Muscle layer of duodenum (tissue), 2 donors: ENCODE measurements around the gene DNAJC3.
"Not testable (repeated sequence)": the region's sequence is repeated elsewhere in the genome, so short reads cannot be mapped to it uniquely, and the experiment has no call there.

Experiments used
- H3K27ac ChIP-seq: one replicate; pipeline ENCODE4 v1.7.0; 2013; ENCODE audit warnings: mild to moderate bottlenecking, low read length
- H3K27me3 ChIP-seq: one replicate; pipeline ENCODE4 v1.7.0; 2013; ENCODE audit warnings: low read depth, mild to moderate bottlenecking, control low read depth, low read length
- H3K36me3 ChIP-seq, 2 donors: one replicate each; pipeline ENCODE4 v1.7.0; 2013; ENCODE audit warnings: low read length in 2 of 2, control low read depth in 1 of 2, mild to moderate bottlenecking in 1 of 2; ENCODE audit not compliant: insufficient read depth in 2 of 2, control insufficient read depth in 1 of 2
- H3K4me1 ChIP-seq, 2 donors: one replicate each; pipeline ENCODE4 v1.7.0; 2013; ENCODE audit warnings: low read length in 2 of 2, mild to moderate bottlenecking in 2 of 2, control low read depth in 1 of 2, moderate library complexity in 1 of 2; ENCODE audit not compliant: insufficient read depth in 2 of 2, control insufficient read depth in 1 of 2
- H3K4me3 ChIP-seq, 2 donors: one replicate each; pipeline ENCODE4 v1.7.0; 2013; ENCODE audit warnings: low read length in 2 of 2, low read depth in 1 of 2, mild to moderate bottlenecking in 1 of 2
- H3K9me3 ChIP-seq, 2 donors: one replicate each; pipeline ENCODE4 v1.7.0; 2013; ENCODE audit warnings: low read length in 2 of 2, control low read depth in 1 of 2, mild to moderate bottlenecking in 1 of 2; ENCODE audit not compliant: control insufficient read depth in 1 of 2
- donor health status: healthy.

The DNAJC3 gene

GRCh38 chr13:95643936-95644598 lies 32.9 kb upstream of the DNAJC3 start:
- peaks cover 13% of the 10 kb centered on the region for H3K27me3 ChIP-seq
- H3K4me3 ChIP-seq: peak overlapping the region; percentile 63 to 91
- no peaks in the 10 kb centered on the region for H3K9me3 ChIP-seq
- no peak overlapping the region for H3K27ac ChIP-seq
- H3K4me1 ChIP-seq: peaks cover 0 to 31% of the 10 kb centered on the region in 2 donors
- no peaks in the 10 kb centered on the region for H3K36me3 ChIP-seq

- peaks cover 13% of the 10 kb centered on the region for H3K27me3 ChIP-seq
- H3K36me3 ChIP-seq: no peaks in the 10 kb centered on the region
- peaks cover 0 to 31% of the 10 kb centered on the region in 2 donors for H3K4me1 ChIP-seq
- H3K27ac ChIP-seq: peak within 1 kb of the TSS; percentile 68
- H3K4me3 ChIP-seq: peak within 1 kb of the TSS; percentile 63 to 91
- H3K9me3 ChIP-seq: no peaks in the 10 kb centered on the region
Measured at GRCh38 chr13:95644601-95645052, 32.3 kb upstream of the DNAJC3 start, which contains the start of gene DZIP1. Gene DZIP1, minus strand, starts transcription at chr13:95644706. Its CDS starts 2,677 bp downstream, at chr13:95642029.

- Histone ChIP-seq H3K27me3 (peaks cover 6% of the 10 kb centered on the region), H3K27ac (no peak overlapping the region), H3K36me3 (no peaks in the 10 kb centered on the region), H3K4me1 (peaks cover 0 to 17% of the 10 kb centered on the region in 2 donors), H3K4me3 (no peak overlapping the region), H3K9me3 (no peaks in the 10 kb centered on the region)
Measured at GRCh38 chr13:95647321-95647720, 29.6 kb upstream of the DNAJC3 start.

GRCh38 chr13:95650696-95651095 lies 26.2 kb upstream of the DNAJC3 start:
- no peak overlapping the region for H3K27ac ChIP-seq
- no peaks in the 10 kb centered on the region for H3K9me3 ChIP-seq
- H3K27me3 ChIP-seq: no peaks in the 10 kb centered on the region
- H3K4me1 ChIP-seq: no peaks in the 10 kb centered on the region
- H3K4me3 ChIP-seq: no peak overlapping the region
- no peaks in the 10 kb centered on the region for H3K36me3 ChIP-seq

- H3K9me3 ChIP-seq: no peaks in the 10 kb centered on the region
- no peaks in the 10 kb centered on the region for H3K27me3 ChIP-seq
- H3K4me1 ChIP-seq: no peaks in the 10 kb centered on the region
- H3K4me3 ChIP-seq: no peak overlapping the region
- no peak overlapping the region for H3K27ac ChIP-seq
- no peaks in the 10 kb centered on the region for H3K36me3 ChIP-seq
Measured at GRCh38 chr13:95652244-95652764, 24.6 kb upstream of the DNAJC3 start.

- no peaks in the 10 kb centered on the region for H3K4me1 ChIP-seq
- H3K4me3 ChIP-seq: no peak overlapping the region
- H3K27me3 ChIP-seq: no peaks in the 10 kb centered on the region
- no peaks in the 10 kb centered on the region for H3K36me3 ChIP-seq
- no peak overlapping the region for H3K27ac ChIP-seq
- H3K9me3 ChIP-seq: no peaks in the 10 kb centered on the region
Measured at GRCh38 chr13:95652821-95653220, 24.1 kb upstream of the DNAJC3 start.

- no peak overlapping the region for H3K4me3 ChIP-seq
- no peaks in the 10 kb centered on the region for H3K36me3 ChIP-seq
- no peak overlapping the region for H3K27ac ChIP-seq
- no peaks in the 10 kb centered on the region for H3K27me3 ChIP-seq
- no peaks in the 10 kb centered on the region for H3K9me3 ChIP-seq
- H3K4me1 ChIP-seq: no peaks in the 10 kb centered on the region
Measured at GRCh38 chr13:95656386-95657015, 20.4 kb upstream of the DNAJC3 start.

GRCh38 chr13:95659500-95659899 lies 17.4 kb upstream of the DNAJC3 start:
- Histone ChIP-seq H3K4me1 (no peaks in the 10 kb centered on the region), H3K9me3 (peaks cover 0 to 3% of the 10 kb centered on the region in 2 donors), H3K36me3 (no peaks in the 10 kb centered on the region), H3K27me3 (no peaks in the 10 kb centered on the region), H3K4me3 (no peak overlapping the region), H3K27ac (no peak overlapping the region)

GRCh38 chr13:95660981-95661581 lies 15.9 kb upstream of the DNAJC3 start:
- Histone ChIP-seq H3K27me3 (no peaks in the 10 kb centered on the region), H3K4me1 (no peaks in the 10 kb centered on the region), H3K27ac (no peak overlapping the region), H3K36me3 (no peaks in the 10 kb centered on the region), H3K4me3 (no peak overlapping the region), H3K9me3 (peaks cover 0 to 14% of the 10 kb centered on the region in 2 donors)

- peaks cover 11 to 47% of the 10 kb centered on the region in 2 donors for H3K9me3 ChIP-seq
- H3K27me3 ChIP-seq, H3K36me3 ChIP-seq, H3K27ac ChIP-seq, H3K4me3 ChIP-seq, H3K4me1 ChIP-seq: not testable (repeated sequence)
Measured at GRCh38 chr13:95667235-95667634, 9.7 kb upstream of the DNAJC3 start.

GRCh38 chr13:95671597-95671996 lies 5.3 kb upstream of the DNAJC3 start:
- peaks cover 0 to 7% of the 10 kb centered on the region in 2 donors for H3K4me1 ChIP-seq
- H3K9me3 ChIP-seq: peaks cover 11 to 28% of the 10 kb centered on the region in 2 donors
- no peak overlapping the region for H3K27ac ChIP-seq
- H3K27me3 ChIP-seq: no peaks in the 10 kb centered on the region
- H3K36me3 ChIP-seq: no peaks in the 10 kb centered on the region
- H3K4me3 ChIP-seq: no peak overlapping the region
